Fibroblast of lung (primary cell): ENCODE measurements around the gene MDM1.

Source experiments
- EZH2 ChIP-seq: IDR thresholded peaks from 2 replicates; pipeline ENCODE4 v1.5.1; 2012; ENCODE audit warnings: low read length, control low read depth, mild to moderate bottlenecking; ENCODE audit errors: missing control alignments
- TF ChIP-seq, protein P1 (sequence below), 2 donors: IDR thresholded peaks in 1 of 2; conservative IDR thresholded peaks in 1 of 2; 1 replicate in 1 of 2; 2 replicates in 1 of 2; pipeline ENCODE4 v1.5.1; 2011 to 2012; ENCODE audit warnings: low read length in 2 of 2, control low read depth in 1 of 2, inconsistent platforms in 1 of 2, low read depth in 1 of 2, mild to moderate bottlenecking in 1 of 2

DNA sequence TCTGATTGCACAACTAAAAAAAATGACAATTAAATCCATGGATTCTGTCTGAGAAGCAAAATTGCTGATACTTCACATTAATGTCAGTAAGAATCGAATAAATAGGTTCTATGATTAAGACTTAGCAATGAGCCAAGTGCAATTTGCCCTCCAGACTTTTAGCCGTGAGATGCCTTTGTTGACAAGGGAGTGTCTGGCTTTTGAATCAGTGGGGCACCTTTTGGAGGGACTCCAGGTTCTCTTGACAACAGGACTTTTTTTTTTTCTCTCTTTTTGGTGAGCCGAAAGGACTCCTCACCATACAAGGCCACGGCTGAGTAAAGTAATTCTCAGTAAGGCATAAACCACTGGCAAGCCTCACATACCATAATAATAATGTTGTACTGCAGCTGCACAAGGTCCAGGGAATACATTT is 4.7 kb upstream of the MDM1 start:
- TF ChIP-seq, protein P1, sequence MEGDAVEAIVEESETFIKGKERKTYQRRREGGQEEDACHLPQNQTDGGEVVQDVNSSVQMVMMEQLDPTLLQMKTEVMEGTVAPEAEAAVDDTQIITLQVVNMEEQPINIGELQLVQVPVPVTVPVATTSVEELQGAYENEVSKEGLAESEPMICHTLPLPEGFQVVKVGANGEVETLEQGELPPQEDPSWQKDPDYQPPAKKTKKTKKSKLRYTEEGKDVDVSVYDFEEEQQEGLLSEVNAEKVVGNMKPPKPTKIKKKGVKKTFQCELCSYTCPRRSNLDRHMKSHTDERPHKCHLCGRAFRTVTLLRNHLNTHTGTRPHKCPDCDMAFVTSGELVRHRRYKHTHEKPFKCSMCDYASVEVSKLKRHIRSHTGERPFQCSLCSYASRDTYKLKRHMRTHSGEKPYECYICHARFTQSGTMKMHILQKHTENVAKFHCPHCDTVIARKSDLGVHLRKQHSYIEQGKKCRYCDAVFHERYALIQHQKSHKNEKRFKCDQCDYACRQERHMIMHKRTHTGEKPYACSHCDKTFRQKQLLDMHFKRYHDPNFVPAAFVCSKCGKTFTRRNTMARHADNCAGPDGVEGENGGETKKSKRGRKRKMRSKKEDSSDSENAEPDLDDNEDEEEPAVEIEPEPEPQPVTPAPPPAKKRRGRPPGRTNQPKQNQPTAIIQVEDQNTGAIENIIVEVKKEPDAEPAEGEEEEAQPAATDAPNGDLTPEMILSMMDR (conservative IDR thresholded peaks at IDR 0.05 in 1 of 2, IDR thresholded peaks at IDR 0.05 in 1 of 2; ENCODE audit: low read depth in 1 of 2, low read length in 2 of 2) = no peak
- TF ChIP-seq EZH2 = no peak
